HepG2 (cell line): Measurements from ENCODE around the gene TMC2. TPM values are rescaled to one million over a fixed set of nuclear protein-coding genes. Genes with fewer than 3 reads are reported as not detected.

Experiments used
- ARID2 ChIP-seq: sonication (generic); formaldehyde crosslinking; IDR thresholded peaks from 2 replicates; pipeline ENCODE4 v1.8.1; 2022; ENCODE audit warnings: mild to moderate bottlenecking, missing genetic modification reagents, borderline replicate concordance
- ARNTL ChIP-seq: sonication (generic); formaldehyde crosslinking; IDR thresholded peaks from 2 replicates; pipeline ENCODE4 v1.4.0; 2020; ENCODE audit warnings: mild to moderate bottlenecking, missing genetic modification reagents
- GFI1 ChIP-seq: sonication (generic); formaldehyde crosslinking; IDR thresholded peaks from 2 replicates; pipeline ENCODE4 v1.5.0; 2020; ENCODE audit warnings: missing genetic modification reagents, mild to moderate bottlenecking, borderline replicate concordance
- HES4 ChIP-seq: sonication (generic); formaldehyde crosslinking; IDR thresholded peaks from 2 replicates; pipeline ENCODE4 v1.9.0; 2021; ENCODE audit warnings: mild to moderate bottlenecking, missing genetic modification reagents, borderline replicate concordance
- HINFP ChIP-seq: sonication (generic); formaldehyde crosslinking; IDR thresholded peaks from 2 replicates; pipeline ENCODE4 v1.4.0; 2020; ENCODE audit warnings: low read depth, mild to moderate bottlenecking, missing genetic modification reagents
- MLX ChIP-seq: IDR thresholded peaks from 2 replicates; pipeline ENCODE4 v1.6.1; 2016
- MXD1 ChIP-seq: sonication (generic); formaldehyde crosslinking; IDR thresholded peaks from 2 replicates; pipeline ENCODE4 v1.4.0; 2020; ENCODE audit warnings: mild to moderate bottlenecking, missing genetic modification reagents
- NR2C2 ChIP-seq: sonication (generic); formaldehyde crosslinking; IDR thresholded peaks from 2 replicates; pipeline ENCODE4 v1.4.0; 2020; ENCODE audit warnings: missing genetic modification reagents, mild to moderate bottlenecking, moderate library complexity, borderline replicate concordance
- PAXIP1 ChIP-seq: sonication (generic); formaldehyde crosslinking; conservative IDR thresholded peaks from 2 replicates; pipeline ENCODE4 v1.4.0; 2020; ENCODE audit warnings: mild to moderate bottlenecking, missing genetic modification reagents, moderate library complexity
- ZHX2 ChIP-seq, 2 experiments: sonication (generic) in 1 of 2; formaldehyde crosslinking in 1 of 2; IDR thresholded peaks; 2 replicates each; pipeline versions ENCODE4 v1.6.1 to v1.9.0; 2014 to 2022; ENCODE audit warnings: antibody characterized with exemption in 1 of 2, borderline replicate concordance in 1 of 2, inconsistent platforms in 1 of 2, low read depth in 1 of 2, missing genetic modification reagents in 1 of 2
- ZNF264 ChIP-seq: sonication (generic); formaldehyde crosslinking; IDR thresholded peaks from 2 replicates; pipeline ENCODE4 v1.4.0; 2020; ENCODE audit warnings: missing genetic modification reagents
- ZNF441 ChIP-seq: sonication (generic); formaldehyde crosslinking; IDR thresholded peaks from 2 replicates; pipeline ENCODE4 v1.7.0; 2021; ENCODE audit warnings: missing genetic modification reagents, borderline replicate concordance
- ZNF460 ChIP-seq: sonication (generic); formaldehyde crosslinking; IDR thresholded peaks from 2 replicates; pipeline ENCODE4 v1.5.1; 2020; ENCODE audit warnings: missing genetic modification reagents, mild to moderate bottlenecking, borderline replicate concordance
- ZNF83 ChIP-seq: sonication (generic); formaldehyde crosslinking; IDR thresholded peaks from 2 replicates; pipeline ENCODE4 v1.4.0; 2020; ENCODE audit warnings: missing genetic modification reagents, mild to moderate bottlenecking, borderline replicate concordance
- polyA plus RNA-seq, 8 experiments: library from polyadenylated mRNA; depleted of rRNA in 3 of 8; stranded (reverse) in 7 of 8; unstranded in 1 of 8; fragments of >200 nt; fragmentation: Illumina TruSeq in 4 of 8; extraction: Trizol in 4 of 8; gene quantifications; 2 replicates each; pipeline versions ENCODE4 v1.2.1 to v1.2.3, GENCODE V29; 2011 to 2016; ENCODE audit warnings: low read depth in 4 of 8, missing spikeins in 1 of 8, mixed read lengths in 1 of 8; ENCODE audit not compliant: insufficient read depth in 1 of 8
- total RNA-seq, 5 experiments: library from RNA; depleted of rRNA; stranded (reverse); fragments of >200 nt; fragmentation: Illumina TruSeq; extraction: Trizol; gene quantifications; 2 replicates each; pipeline ENCODE4 v1.2.3, GENCODE V29; 2016; ENCODE audit warnings: low read depth in 1 of 5

The TMC2 gene
- total and polyA plus RNA-seq, 2 of the 13 experiments (the other 11 are each of a cell fraction or from before 2014, with no cell fraction given): not detected

- 0 out of 2 replicates have a peak, but pooled peaks have one; percentile 39 for TF ChIP-seq ZHX2 (IDR thresholded peaks at IDR 0.05; ENCODE audit: low read depth)
- no peak; the same call in 1 of the 2 replicates for TF ChIP-seq ZHX2 (CRISPR knock-in tag; IDR thresholded peaks at IDR 0.05; ENCODE audit: borderline replicate concordance)
- TF ChIP-seq ZNF264: peak; percentile 53; the same call in 1 of the 2 replicates
- 0 out of 2 replicates have a peak, but pooled peaks have one; percentile 26 for TF ChIP-seq MLX (CRISPR knock-in tag)
- TF ChIP-seq HINFP (CRISPR knock-in tag): peak; percentile 66; the same call in 1 of the 2 replicates
- peak; percentile 67 for TF ChIP-seq PAXIP1 (CRISPR knock-in tag)
- TF ChIP-seq GFI1 (CRISPR knock-in tag): peak; percentile 15; the same call in 1 of the 2 replicates
- peak; percentile 88 for TF ChIP-seq MXD1
- TF ChIP-seq NR2C2 (CRISPR knock-in tag): peak; percentile 100
- peak; percentile 20; the same call in 1 of the 2 replicates for TF ChIP-seq ZNF460
- peak; percentile 65; the same call in 1 of the 2 replicates for TF ChIP-seq ZNF441
- TF ChIP-seq ARNTL (CRISPR knock-in tag): no peak; the same call in 1 of the 2 replicates
- peak; percentile 73; the same call in 1 of the 2 replicates for TF ChIP-seq ZNF83 (CRISPR knock-in tag)
- TF ChIP-seq ARID2 (CRISPR knock-in tag): peak; percentile 92; the same call in 1 of the 2 replicates
- TF ChIP-seq HES4 (CRISPR knock-in tag): peak; percentile 59; the same call in 1 of the 2 replicates
These were observed 27.5 kb upstream of the TMC2 start, which contains the start of gene ZNF343 (continued) for GRCh38 chr20:2508631-2509467.
